ENCODE measurements around the gene ITPR2. TPM values are rescaled to one million over a fixed set of nuclear protein-coding genes. Genes with fewer than 3 reads are reported as not detected.
A peak's percentile ranks its signal among the peaks of the same experiment; 100 is the strongest.

Gene ITPR2
- total RNA-seq, 1 experiment from 2014 or later = 4.0 TPM

DNA sequence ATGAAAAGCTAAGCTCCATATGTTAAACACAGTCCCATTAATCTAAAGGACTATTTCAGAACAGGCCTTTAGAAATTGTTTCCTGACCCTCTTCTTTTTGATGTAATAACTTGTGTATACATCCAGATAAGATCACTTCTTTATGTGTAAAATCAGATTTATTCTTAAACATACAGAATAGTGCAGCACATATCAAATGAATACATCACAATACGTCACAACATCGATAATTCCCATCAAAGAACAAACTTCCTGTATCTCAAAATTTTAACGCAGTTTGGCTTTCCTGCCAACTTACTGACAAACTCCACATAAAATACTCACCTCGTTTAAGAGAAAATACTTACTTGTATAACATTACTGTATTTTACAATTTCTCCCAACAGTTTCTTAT is 108.7 kb downstream of the ITPR2 start:
- H3K4me3 ChIP-seq (ENCODE audit: low read length) = 0 out of 2 replicates have a peak overlapping the region, but pooled peaks have one; percentile 1
- ATAC-seq = no peak; the same call in 1 of the 2 replicates
- no peak overlapping the region for H3K27ac ChIP-seq (ENCODE audit: low read length)
- CTCF ChIA-PET = interaction anchor here (1.0 kb wide), 1 partner anchor 108 kb away, joined by 5 read pairs; no protein-coding TSS in a partner anchor
- peaks cover 16% of the 10 kb centered on the region for H3K4me1 ChIP-seq (ENCODE audit: insufficient read depth, low read length)
- TF ChIP-seq, protein P1, sequence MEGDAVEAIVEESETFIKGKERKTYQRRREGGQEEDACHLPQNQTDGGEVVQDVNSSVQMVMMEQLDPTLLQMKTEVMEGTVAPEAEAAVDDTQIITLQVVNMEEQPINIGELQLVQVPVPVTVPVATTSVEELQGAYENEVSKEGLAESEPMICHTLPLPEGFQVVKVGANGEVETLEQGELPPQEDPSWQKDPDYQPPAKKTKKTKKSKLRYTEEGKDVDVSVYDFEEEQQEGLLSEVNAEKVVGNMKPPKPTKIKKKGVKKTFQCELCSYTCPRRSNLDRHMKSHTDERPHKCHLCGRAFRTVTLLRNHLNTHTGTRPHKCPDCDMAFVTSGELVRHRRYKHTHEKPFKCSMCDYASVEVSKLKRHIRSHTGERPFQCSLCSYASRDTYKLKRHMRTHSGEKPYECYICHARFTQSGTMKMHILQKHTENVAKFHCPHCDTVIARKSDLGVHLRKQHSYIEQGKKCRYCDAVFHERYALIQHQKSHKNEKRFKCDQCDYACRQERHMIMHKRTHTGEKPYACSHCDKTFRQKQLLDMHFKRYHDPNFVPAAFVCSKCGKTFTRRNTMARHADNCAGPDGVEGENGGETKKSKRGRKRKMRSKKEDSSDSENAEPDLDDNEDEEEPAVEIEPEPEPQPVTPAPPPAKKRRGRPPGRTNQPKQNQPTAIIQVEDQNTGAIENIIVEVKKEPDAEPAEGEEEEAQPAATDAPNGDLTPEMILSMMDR (conservative IDR thresholded peaks at IDR 0.05; ENCODE audit: low read depth, low read length) = no peak
- no peak for TF ChIP-seq EZH2 (IDR thresholded peaks at IDR 0.05; ENCODE audit: low read length, unreplicated experiment)
- TF ChIP-seq EZH2phosphoT487 (IDR thresholded peaks at IDR 0.05; ENCODE audit: borderline replicate concordance, low read length) = no peak
- H3F3A ChIP-seq (ENCODE audit: low read length, unreplicated experiment) = no peaks in the 10 kb centered on the region
- intact Hi-C loops (cut with micrococcal nuclease) = loop anchor here (5.0 kb wide), 1 partner anchor 108 kb away; the partner anchor contains the start of gene ITPR2
- H3K4me2 ChIP-seq (ENCODE audit: low read length) = peak overlapping the region; percentile 15
- no peak overlapping the region for H2AFZ ChIP-seq (ENCODE audit: low read length)
- no TSS peak for BruUV-seq (replicated peaks)
- H3K9me2 ChIP-seq (replicated peaks; ENCODE audit: low read length) = no peaks in the 10 kb centered on the region
- H3K9ac ChIP-seq (ENCODE audit: low read length) = no peak overlapping the region
- H3K9me3 ChIP-seq (ENCODE audit: low read length) = no peaks in the 10 kb centered on the region
- no peaks in the 10 kb centered on the region for H3K79me2 ChIP-seq (ENCODE audit: low read length)
- H3K36me3 ChIP-seq (ENCODE audit: low read depth, low read length) = no peaks in the 10 kb centered on the region
- no peak for DNase-seq
- H3K27me3 ChIP-seq (ENCODE audit: low read length) = no peaks in the 10 kb centered on the region
- POLR2A ChIA-PET (ENCODE audit: unreplicated experiment) = interaction anchor here (0.5 kb wide), 1 partner anchor 1249 kb away, joined by 3 read pairs; no protein-coding TSS in a partner anchor
- no peaks in the 10 kb centered on the region for H4K20me1 ChIP-seq (ENCODE audit: low read length)

- Histone ChIP-seq H3K4me2 (ENCODE audit: low read length) (peak overlapping the region; percentile 15), H3K4me1 (ENCODE audit: insufficient read depth, low read length) (peaks cover 16% of the 10 kb centered on the region), H3K9me3 (ENCODE audit: low read length) (no peaks in the 10 kb centered on the region), H3K9me2 (replicated peaks; ENCODE audit: low read length) (no peaks in the 10 kb centered on the region), H3K79me2 (ENCODE audit: low read length) (no peaks in the 10 kb centered on the region), H3K27me3 (ENCODE audit: low read length) (no peaks in the 10 kb centered on the region), H2AFZ (ENCODE audit: low read length) (no peak overlapping the region; the same call in 1 of the 2 replicates), H4K20me1 (ENCODE audit: low read length) (no peaks in the 10 kb centered on the region), H3K27ac (ENCODE audit: low read length) (no peak overlapping the region), H3K9ac (ENCODE audit: low read length) (no peak overlapping the region), H3F3A (ENCODE audit: low read length, unreplicated experiment) (no peaks in the 10 kb centered on the region), H3K36me3 (ENCODE audit: low read depth, low read length) (no peaks in the 10 kb centered on the region), H3K4me3 (ENCODE audit: low read length) (peak overlapping the region; percentile 1; the same call in 1 of the 2 replicates)
- ChIA-PET CTCF (interaction anchor here (1.0 kb wide), 1 partner anchor 109 kb away, joined by 5 read pairs; no protein-coding TSS in a partner anchor), POLR2A (ENCODE audit: unreplicated experiment) (interaction anchor here (0.5 kb wide), 1 partner anchor 1250 kb away, joined by 3 read pairs; no protein-coding TSS in a partner anchor)
- DNase-seq (peak; percentile 58), ATAC-seq (peak; percentile 85)
- no TSS peak for BruUV-seq (replicated peaks)
- intact Hi-C loops (cut with micrococcal nuclease) = loop anchor here (5.0 kb wide), 1 partner anchor 109 kb away; the partner anchor contains the start of gene ITPR2
- no peak for TF ChIP-seq EZH2 (IDR thresholded peaks at IDR 0.05; ENCODE audit: low read length, unreplicated experiment)
- TF ChIP-seq, protein P1 (conservative IDR thresholded peaks at IDR 0.05; ENCODE audit: low read depth, low read length) = no peak
- no peak for TF ChIP-seq EZH2phosphoT487 (IDR thresholded peaks at IDR 0.05; ENCODE audit: borderline replicate concordance, low read length)
These were observed 109.3 kb downstream of the ITPR2 start for GRCh38 chr12:26723379-26724308.

All from PC-3 (cell line).